NT2/D1 (cell line): ENCODE results near the gene MCFD2.

Source experiments
- DNase-seq: peaks from one replicate; pipeline ENCODE4 v3.0.0-alpha.2; 2011; ENCODE audit warnings: low read depth, low spot score
- H3K27me3 ChIP-seq: 2 replicates; pipeline ENCODE4 v1.6.0; 2011; ENCODE audit warnings: mild to moderate bottlenecking; ENCODE audit not compliant: insufficient read length, insufficient read depth
- H3K36me3 ChIP-seq: 2 replicates; pipeline ENCODE4 v1.6.1; 2011; ENCODE audit warnings: mild to moderate bottlenecking, low read length, mixed read lengths; ENCODE audit not compliant: insufficient read depth, insufficient read length
- H3K4me1 ChIP-seq: 2 replicates; pipeline ENCODE4 v1.5.1; 2011; ENCODE audit not compliant: insufficient read depth, insufficient read length
- H3K4me3 ChIP-seq: 2 replicates; pipeline ENCODE4 v1.5.1; 2011; ENCODE audit warnings: low read depth; ENCODE audit not compliant: insufficient read length
- H3K9ac ChIP-seq: 2 replicates; pipeline ENCODE4 v1.6.0; 2011; ENCODE audit warnings: low read depth; ENCODE audit not compliant: insufficient read length
- H3K9me3 ChIP-seq: 2 replicates; pipeline ENCODE4 v1.5.1; 2011; ENCODE audit warnings: mild to moderate bottlenecking, low read length; ENCODE audit not compliant: insufficient read depth
- SUZ12 ChIP-seq: IDR thresholded peaks from 2 replicates; pipeline ENCODE4 v1.6.1; 2011; ENCODE audit not compliant: insufficient read length, insufficient read depth; ENCODE audit errors: extremely low read depth
- YY1 ChIP-seq: IDR thresholded peaks from 2 replicates; pipeline ENCODE4 v1.6.1; 2011; ENCODE audit not compliant: insufficient read length, insufficient read depth
- ZNF274 ChIP-seq: IDR thresholded peaks from 2 replicates; pipeline ENCODE4 v1.6.1; 2011; ENCODE audit warnings: mild to moderate bottlenecking, low read depth, low read length

Gene MCFD2

GRCh38 chr2:46929612-46930011 is 14.0 kb upstream of the MCFD2 start:
- TF ChIP-seq ZNF274 (no peak), YY1 (no peak), SUZ12 (no peak)
- Histone ChIP-seq H3K9ac (no peak overlapping the region), H3K9me3 (peaks cover 5% of the 10 kb centered on the region; the same call in 1 of the 2 replicates), H3K4me1 (no peaks in the 10 kb centered on the region), H3K4me3 (no peak overlapping the region), H3K36me3 (no peaks in the 10 kb centered on the region), H3K27me3 (no peaks in the 10 kb centered on the region)
- DNase-seq: no peak

- no peak for DNase-seq
- TF ChIP-seq SUZ12 (no peak), ZNF274 (no peak), YY1 (no peak)
- no peak overlapping the region for H3K4me3 ChIP-seq
- peaks cover 5% of the 10 kb centered on the region; the same call in 1 of the 2 replicates for H3K9me3 ChIP-seq
- H3K9ac ChIP-seq: no peak overlapping the region
- H3K36me3 ChIP-seq: no peaks in the 10 kb centered on the region
- no peaks in the 10 kb centered on the region for H3K27me3 ChIP-seq
- no peaks in the 10 kb centered on the region for H3K4me1 ChIP-seq
These were observed 11.3 kb upstream of the MCFD2 start for GRCh38 chr2:46926863-46927262.

- no peak for DNase-seq
- H3K4me1 ChIP-seq: no peaks in the 10 kb centered on the region
- no peak overlapping the region for H3K4me3 ChIP-seq
These were observed 10.1 kb upstream of the MCFD2 start for GRCh38 chr2:46925474-46926351.

GRCh38 chr2:46924608-46925007 is 9.0 kb upstream of the MCFD2 start:
- Histone ChIP-seq H3K27me3 (no peaks in the 10 kb centered on the region), H3K36me3 (no peaks in the 10 kb centered on the region), H3K9me3 (peaks cover 5% of the 10 kb centered on the region; the same call in 1 of the 2 replicates), H3K4me3 (no peak overlapping the region), H3K9ac (no peak overlapping the region), H3K4me1 (no peaks in the 10 kb centered on the region)
- no peak for TF ChIP-seq YY1
- no peak for TF ChIP-seq SUZ12
- no peak for TF ChIP-seq ZNF274
- DNase-seq: no peak

More at GRCh38 chr2:46925474-46926351, 10.1 kb upstream of the MCFD2 start:
- TF ChIP-seq SUZ12 (no peak), YY1 (no peak), ZNF274 (no peak)
- peaks cover 5% of the 10 kb centered on the region; the same call in 1 of the 2 replicates for H3K9me3 ChIP-seq
- H3K9ac ChIP-seq: no peak overlapping the region
- no peaks in the 10 kb centered on the region for H3K36me3 ChIP-seq
- no peaks in the 10 kb centered on the region for H3K27me3 ChIP-seq

GRCh38 chr2:46924038-46924437 is 8.4 kb upstream of the MCFD2 start:
- Histone ChIP-seq H3K36me3 (no peaks in the 10 kb centered on the region), H3K9ac (no peak overlapping the region), H3K27me3 (no peaks in the 10 kb centered on the region), H3K4me3 (no peak overlapping the region), H3K9me3 (peaks cover 5% of the 10 kb centered on the region; the same call in 1 of the 2 replicates), H3K4me1 (no peaks in the 10 kb centered on the region)
- DNase-seq: no peak
- TF ChIP-seq SUZ12 (no peak), YY1 (no peak), ZNF274 (no peak)

- no peak for DNase-seq
- Histone ChIP-seq H3K4me3 (no peak overlapping the region), H3K27me3 (no peaks in the 10 kb centered on the region), H3K4me1 (no peaks in the 10 kb centered on the region), H3K9ac (no peak overlapping the region), H3K36me3 (no peaks in the 10 kb centered on the region), H3K9me3 (peaks cover 5% of the 10 kb centered on the region; the same call in 1 of the 2 replicates)
- no peak for TF ChIP-seq SUZ12
- no peak for TF ChIP-seq YY1
- TF ChIP-seq ZNF274: no peak
These were observed 7.5 kb upstream of the MCFD2 start for GRCh38 chr2:46923041-46923528.

DNA sequence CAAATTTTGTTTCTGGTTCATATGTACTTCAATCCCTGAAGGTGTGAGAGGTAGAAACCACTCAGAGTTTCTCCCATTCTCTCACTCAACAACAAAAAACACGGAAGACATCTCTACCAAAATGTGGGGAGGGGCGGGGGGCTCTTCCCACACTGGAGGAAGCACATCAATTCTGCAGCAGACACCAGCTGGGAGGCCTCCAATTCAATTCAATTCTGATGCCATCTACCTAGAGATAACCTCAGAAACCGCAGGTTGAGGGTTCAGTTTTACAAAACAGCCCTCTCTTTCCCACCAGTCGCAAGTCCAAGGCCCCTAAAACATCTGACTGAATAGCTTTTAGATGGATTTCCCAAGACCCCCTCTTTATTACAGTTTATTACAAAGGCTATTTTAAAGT is 7.0 kb upstream of the MCFD2 start:
- no peak overlapping the region for H3K9ac ChIP-seq
- H3K4me1 ChIP-seq: no peaks in the 10 kb centered on the region
- no peaks in the 10 kb centered on the region for H3K36me3 ChIP-seq
- TF ChIP-seq ZNF274: no peak
- no peak for TF ChIP-seq YY1
- TF ChIP-seq SUZ12: no peak
- no peak for DNase-seq
- peaks cover 5% of the 10 kb centered on the region; the same call in 1 of the 2 replicates for H3K9me3 ChIP-seq
- H3K4me3 ChIP-seq: no peak overlapping the region
- no peaks in the 10 kb centered on the region for H3K27me3 ChIP-seq
